ENCODE data around the gene SFXN5. TPM values are rescaled to one million over a fixed set of nuclear protein-coding genes. Genes with fewer than 3 reads are reported as not detected.

The SFXN5 gene
- total RNA-seq, 1 experiment from 2014 or later = 22.0 TPM

GRCh38 chr2:72936660-72937355 is 134.7 kb downstream of the SFXN5 start:
- BruUV-seq (replicated peaks) = no TSS peak
- H3K36me3 ChIP-seq (ENCODE audit: low read depth, low read length) = no peaks in the 10 kb centered on the region
- no peaks in the 10 kb centered on the region for H3K27me3 ChIP-seq (ENCODE audit: low read length)
- H2AFZ ChIP-seq (ENCODE audit: low read length) = no peak overlapping the region
- no peak overlapping the region for H3K4me3 ChIP-seq (ENCODE audit: low read length)
- intact Hi-C loops (cut with micrococcal nuclease) = no loop called here
- H3K4me1 ChIP-seq (ENCODE audit: insufficient read depth, low read length) = peaks cover 4% of the 10 kb centered on the region
- ChIA-PET CTCF (no interaction called here), POLR2A (ENCODE audit: unreplicated experiment) (no interaction called here)
- DNase-seq (no peak), ATAC-seq (no peak)
- no peaks in the 10 kb centered on the region for H3K9me3 ChIP-seq (ENCODE audit: low read length)
- H3F3A ChIP-seq (ENCODE audit: low read length, unreplicated experiment) = no peaks in the 10 kb centered on the region
- H3K9ac ChIP-seq (ENCODE audit: low read length) = no peak overlapping the region
- H3K79me2 ChIP-seq (ENCODE audit: low read length) = no peaks in the 10 kb centered on the region
- no peak overlapping the region for H3K4me2 ChIP-seq (ENCODE audit: low read length)
- no peaks in the 10 kb centered on the region for H3K9me2 ChIP-seq (replicated peaks; ENCODE audit: low read length)
- no peak overlapping the region for H3K27ac ChIP-seq (ENCODE audit: low read length)
- TF ChIP-seq CTCF (conservative IDR thresholded peaks at IDR 0.05; ENCODE audit: low read depth, low read length) = no peak
- TF ChIP-seq EZH2phosphoT487 (IDR thresholded peaks at IDR 0.05; ENCODE audit: borderline replicate concordance, low read length) = no peak
- TF ChIP-seq EZH2 (IDR thresholded peaks at IDR 0.05; ENCODE audit: low read length, unreplicated experiment) = no peak
- H4K20me1 ChIP-seq (ENCODE audit: low read length) = no peaks in the 10 kb centered on the region

GRCh38 chr2:72935611-72935957 is 135.9 kb downstream of the SFXN5 start:
- no peak overlapping the region for H3K4me3 ChIP-seq (ENCODE audit: low read length)
- H3K27me3 ChIP-seq (ENCODE audit: low read length) = no peaks in the 10 kb centered on the region
- peaks cover 9% of the 10 kb centered on the region for H3K4me1 ChIP-seq (ENCODE audit: insufficient read depth, low read length)
- no peaks in the 10 kb centered on the region for H3K79me2 ChIP-seq (ENCODE audit: low read length)
- no peak overlapping the region for H3K9ac ChIP-seq (ENCODE audit: low read length)
- H3K9me2 ChIP-seq (replicated peaks; ENCODE audit: low read length) = no peaks in the 10 kb centered on the region
- CTCF ChIA-PET = interaction anchor here (0.6 kb wide), 1 partner anchor 43 kb away, joined by 3 read pairs; no protein-coding TSS in a partner anchor
- TF ChIP-seq EZH2 (IDR thresholded peaks at IDR 0.05; ENCODE audit: low read length, unreplicated experiment) (no peak), CTCF (conservative IDR thresholded peaks at IDR 0.05; ENCODE audit: low read depth, low read length) (no peak), EZH2phosphoT487 (IDR thresholded peaks at IDR 0.05; ENCODE audit: borderline replicate concordance, low read length) (no peak)
- H3K9me3 ChIP-seq (ENCODE audit: low read length) = no peaks in the 10 kb centered on the region
- H4K20me1 ChIP-seq (ENCODE audit: low read length) = no peaks in the 10 kb centered on the region
- DNase-seq (no peak), ATAC-seq (no peak)
- H3K4me2 ChIP-seq (ENCODE audit: low read length) = no peak overlapping the region
- no peak overlapping the region for H2AFZ ChIP-seq (ENCODE audit: low read length)
- POLR2A ChIA-PET (ENCODE audit: unreplicated experiment) = no interaction called here
- no peaks in the 10 kb centered on the region for H3F3A ChIP-seq (ENCODE audit: low read length, unreplicated experiment)
- no peak overlapping the region for H3K27ac ChIP-seq (ENCODE audit: low read length)
- intact Hi-C loops (cut with micrococcal nuclease) = loop anchor here (1.0 kb wide), 1 partner anchor 43 kb away; no protein-coding TSS in a partner anchor
- H3K36me3 ChIP-seq (ENCODE audit: low read depth, low read length) = no peaks in the 10 kb centered on the region
- no TSS peak for BruUV-seq (replicated peaks)
